HG02885 (cell line): ENCODE results near the gene FBXO27.
"Not testable (repeated sequence)": the region's sequence is repeated elsewhere in the genome, so short reads cannot be mapped to it uniquely, and the experiment has no call there.

Experiments
- ATAC-seq: cut with Tn5 transposase; IDR thresholded peaks from one replicate; pipeline ENCODE4 v1.9.1; 2021; ENCODE audit warnings: mild to moderate bottlenecking; ENCODE audit not compliant: unreplicated experiment, poor library complexity

The FBXO27 gene, protein sequence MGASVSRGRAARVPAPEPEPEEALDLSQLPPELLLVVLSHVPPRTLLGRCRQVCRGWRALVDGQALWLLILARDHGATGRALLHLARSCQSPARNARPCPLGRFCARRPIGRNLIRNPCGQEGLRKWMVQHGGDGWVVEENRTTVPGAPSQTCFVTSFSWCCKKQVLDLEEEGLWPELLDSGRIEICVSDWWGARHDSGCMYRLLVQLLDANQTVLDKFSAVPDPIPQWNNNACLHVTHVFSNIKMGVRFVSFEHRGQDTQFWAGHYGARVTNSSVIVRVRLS

DNA sequence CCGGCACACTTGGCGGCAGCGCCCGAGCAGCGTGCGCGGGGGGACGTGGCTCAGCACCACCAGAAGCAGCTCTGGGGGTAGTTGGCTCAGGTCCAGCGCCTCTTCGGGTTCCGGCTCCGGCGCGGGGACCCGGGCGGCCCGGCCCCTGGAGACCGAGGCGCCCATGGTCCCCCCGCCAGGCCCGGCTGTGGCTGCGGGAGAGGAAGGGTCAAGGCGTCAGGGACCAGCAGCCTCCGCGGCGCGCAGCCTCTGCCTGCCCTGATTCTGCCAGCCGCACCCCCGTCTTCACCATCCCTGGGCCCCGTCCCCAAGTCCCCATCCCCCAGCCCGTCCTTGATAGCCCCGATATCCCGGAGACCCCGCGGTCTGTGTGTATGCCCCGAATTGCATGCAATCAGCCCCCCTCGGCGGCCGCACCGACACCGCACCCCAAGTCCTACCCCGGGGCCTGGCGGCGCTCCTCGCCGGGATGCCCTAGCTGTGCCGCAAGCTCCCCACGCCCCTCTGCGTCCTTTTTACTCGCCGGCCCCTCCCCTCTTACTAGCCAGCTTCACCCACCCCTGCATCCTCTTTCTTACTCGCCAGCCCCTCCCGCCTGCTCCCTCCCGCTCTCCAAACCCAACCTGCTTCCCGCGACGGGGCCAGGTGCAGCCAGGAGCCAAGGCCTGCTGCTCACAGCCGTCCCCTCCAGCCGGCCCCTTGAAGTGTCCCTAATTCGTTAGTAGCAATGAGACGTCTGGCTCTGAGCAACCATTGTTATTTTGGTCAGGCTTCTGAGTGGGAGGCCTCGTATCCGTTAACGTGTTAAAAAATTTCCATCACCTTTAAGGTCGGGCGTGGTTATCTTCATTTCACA is at the start of gene FBXO27:
FBXO27 (minus strand) TSS at position 487 of the 856 bp plus-strand sequence; CDS start at position 165, 322 bp downstream.
- ATAC-seq = peak; percentile 12

- no peak for ATAC-seq
These were observed 48.1 kb upstream of the FBXO27 start for GRCh38 chr19:39080431-39080830.

GRCh38 chr19:39078436-39079200 is 46.3 kb upstream of the FBXO27 start:
- ATAC-seq = no peak

GRCh38 chr19:39077323-39077722 is 45.0 kb upstream of the FBXO27 start:
- ATAC-seq = no peak

- ATAC-seq = no peak
These were observed 42.6 kb upstream of the FBXO27 start for GRCh38 chr19:39074942-39075341.

- ATAC-seq = no peak
These were observed 41.9 kb upstream of the FBXO27 start for GRCh38 chr19:39074205-39074692.

DNA sequence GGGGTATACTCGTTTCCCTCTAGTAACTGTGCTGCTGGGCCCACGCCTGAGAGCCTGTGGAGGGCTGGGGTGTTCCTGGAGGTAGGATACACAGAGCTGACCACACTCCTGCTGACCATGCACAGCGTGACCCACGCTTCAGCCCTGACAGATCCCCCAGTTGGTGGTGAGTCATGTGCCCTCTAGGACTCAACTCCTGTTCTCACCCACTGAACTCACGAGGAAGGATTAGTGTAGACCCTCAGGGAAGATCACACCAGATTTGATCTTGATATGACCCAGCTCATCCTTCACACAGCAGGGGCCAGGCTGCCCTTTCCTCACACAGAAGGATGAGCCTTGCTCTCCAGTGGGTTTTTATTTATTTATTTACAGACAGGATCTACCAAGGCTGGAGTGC is 38.5 kb upstream of the FBXO27 start:
- ATAC-seq = no peak

GRCh38 chr19:39068259-39068658 is 35.9 kb upstream of the FBXO27 start:
- not testable (repeated sequence) for ATAC-seq

GRCh38 chr19:39067104-39067503 is 34.8 kb upstream of the FBXO27 start:
- ATAC-seq = no peak

DNA sequence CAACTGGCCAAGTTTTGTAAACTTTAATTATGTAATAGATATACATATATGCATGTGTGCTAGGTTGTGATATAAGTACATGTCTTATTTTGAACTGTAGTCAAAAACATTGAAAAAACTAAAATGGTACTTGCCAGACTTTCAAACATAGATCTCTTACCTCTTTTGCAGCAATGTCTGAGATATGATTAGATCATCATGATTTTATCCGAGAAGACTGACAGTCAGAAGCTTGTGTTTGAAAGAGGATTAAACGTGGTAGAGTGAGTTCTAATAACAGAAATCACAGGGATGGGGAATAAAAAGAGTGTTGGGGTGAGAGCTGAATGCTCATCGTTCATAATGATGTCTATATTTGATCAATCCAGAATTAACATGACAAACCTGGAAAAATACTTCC is 33.6 kb upstream of the FBXO27 start:
- ATAC-seq = no peak

DNA sequence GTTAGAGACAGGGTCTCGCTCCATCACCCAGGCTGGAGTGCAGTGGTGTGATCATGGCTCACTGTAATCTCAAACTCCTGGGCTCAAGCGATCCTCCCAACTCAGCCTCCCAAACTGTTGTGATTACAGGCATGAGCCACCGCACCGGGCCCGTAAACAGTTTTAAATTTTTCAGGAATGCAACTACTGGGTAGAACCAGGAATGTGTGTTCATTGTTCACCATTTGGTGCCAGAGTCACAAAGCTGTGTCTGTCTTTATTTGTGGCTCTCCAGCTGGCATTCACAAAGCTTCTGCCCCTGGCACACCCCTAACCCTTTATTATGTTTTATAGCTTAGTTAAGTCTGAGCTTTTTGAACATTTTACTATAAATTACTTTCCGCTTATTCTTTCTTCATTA is 32.1 kb upstream of the FBXO27 start:
- no peak for ATAC-seq

DNA sequence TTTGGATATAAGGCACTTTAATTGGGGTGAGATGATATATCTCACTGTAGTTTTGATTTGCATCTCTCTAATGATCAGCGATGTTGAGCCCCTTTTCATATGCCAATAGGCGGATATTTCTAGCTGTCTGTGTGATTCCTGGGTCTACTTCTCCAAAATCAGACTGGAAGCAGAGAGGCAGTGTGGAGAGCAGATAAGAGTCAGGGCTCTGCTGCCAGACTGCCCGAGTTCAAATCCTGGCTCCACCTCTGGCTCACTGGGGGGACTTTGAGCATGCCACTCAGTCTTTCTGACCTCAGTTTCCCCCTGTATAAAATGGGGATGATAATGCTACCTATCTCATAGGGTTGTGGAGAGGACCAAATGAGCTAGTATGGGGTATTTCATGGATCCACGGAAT is 27.8 kb upstream of the FBXO27 start:
- ATAC-seq = no peak

GRCh38 chr19:39059302-39059701 is 27.0 kb upstream of the FBXO27 start:
- no peak for ATAC-seq

DNA sequence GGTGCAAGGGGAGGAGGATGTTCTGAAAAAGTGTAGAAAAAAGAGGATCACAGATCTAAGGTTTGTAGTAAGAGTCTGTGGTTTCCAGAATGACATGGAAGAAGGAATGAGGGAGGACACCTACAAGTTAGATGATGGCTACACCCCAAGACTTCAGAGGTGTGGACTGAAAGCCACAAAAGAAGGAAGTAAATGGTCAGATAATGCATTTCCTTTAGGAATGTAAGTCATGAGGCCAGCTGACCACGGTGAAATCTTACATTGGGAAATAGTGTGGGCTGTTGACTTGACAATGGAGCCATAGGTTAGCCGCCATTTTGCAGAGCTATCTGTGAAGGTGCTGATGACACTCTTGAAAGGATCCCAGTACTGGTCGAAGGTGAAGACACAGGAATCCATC is 25.3 kb upstream of the FBXO27 start:
- no peak for ATAC-seq

- ATAC-seq = no peak
These were observed 21.7 kb upstream of the FBXO27 start for GRCh38 chr19:39054091-39054470.

GRCh38 chr19:39053276-39054090 is 21.1 kb upstream of the FBXO27 start:
- ATAC-seq = no peak

DNA sequence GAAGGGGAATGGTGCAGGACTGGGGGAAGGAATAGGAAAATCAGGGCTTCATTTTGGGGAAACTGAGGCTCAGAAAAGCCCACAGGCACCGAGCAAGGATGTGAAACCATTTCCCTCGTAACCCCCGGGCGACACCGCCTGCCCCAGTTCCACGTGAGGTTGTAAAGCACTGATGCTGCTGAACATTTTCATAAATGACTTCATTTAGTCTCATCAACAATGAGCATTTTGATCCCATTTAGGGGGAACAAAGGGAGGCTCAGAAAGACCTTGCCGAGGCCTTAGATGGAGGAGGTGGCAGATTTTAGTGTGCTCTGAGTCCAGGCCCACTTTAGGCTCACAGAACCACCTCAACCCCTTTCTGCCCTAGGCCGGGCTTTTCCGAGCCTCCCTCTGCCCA is 20.5 kb upstream of the FBXO27 start:
- ATAC-seq = no peak

GRCh38 chr19:39052243-39052746 is 19.9 kb upstream of the FBXO27 start:
- ATAC-seq = no peak

- no peak for ATAC-seq
These were observed 14.7 kb upstream of the FBXO27 start for GRCh38 chr19:39047073-39047472.
